Duodenal mucosa (tissue), 2 donors: Measurements from ENCODE around the gene ENO2.

ENCODE experiments used
- H3K27ac ChIP-seq: one replicate; pipeline ENCODE4 v1.7.0; 2013; ENCODE audit warnings: low read depth, low read length
- H3K27me3 ChIP-seq, 2 donors: one replicate each; pipeline ENCODE4 v1.7.0; 2013; ENCODE audit warnings: low read length in 2 of 2, control low read depth in 1 of 2; ENCODE audit not compliant: insufficient read depth in 2 of 2, control insufficient read depth in 1 of 2
- H3K36me3 ChIP-seq, 2 donors: one replicate each; pipeline ENCODE4 v1.7.0; 2013; ENCODE audit warnings: low read length in 2 of 2, control low read depth in 1 of 2; ENCODE audit not compliant: insufficient read depth in 2 of 2, control insufficient read depth in 1 of 2
- H3K4me1 ChIP-seq, 2 donors: one replicate each; pipeline ENCODE4 v1.7.0; 2013; ENCODE audit warnings: low read length in 2 of 2, control low read depth in 1 of 2; ENCODE audit not compliant: insufficient read depth in 2 of 2, control insufficient read depth in 1 of 2
- H3K4me3 ChIP-seq, 2 donors: one replicate each; pipeline ENCODE4 v1.7.0; 2013; ENCODE audit warnings: low read length in 2 of 2, low read depth in 1 of 2
- H3K9ac ChIP-seq, 2 donors: one replicate each; pipeline ENCODE4 v1.7.0; 2013; ENCODE audit warnings: low read length in 2 of 2, low read depth in 1 of 2
- H3K9me3 ChIP-seq, 2 donors: one replicate each; pipeline ENCODE4 v1.7.0; 2013; ENCODE audit warnings: low read length in 2 of 2, control low read depth in 1 of 2; ENCODE audit not compliant: control insufficient read depth in 1 of 2

The ENO2 gene

DNA sequence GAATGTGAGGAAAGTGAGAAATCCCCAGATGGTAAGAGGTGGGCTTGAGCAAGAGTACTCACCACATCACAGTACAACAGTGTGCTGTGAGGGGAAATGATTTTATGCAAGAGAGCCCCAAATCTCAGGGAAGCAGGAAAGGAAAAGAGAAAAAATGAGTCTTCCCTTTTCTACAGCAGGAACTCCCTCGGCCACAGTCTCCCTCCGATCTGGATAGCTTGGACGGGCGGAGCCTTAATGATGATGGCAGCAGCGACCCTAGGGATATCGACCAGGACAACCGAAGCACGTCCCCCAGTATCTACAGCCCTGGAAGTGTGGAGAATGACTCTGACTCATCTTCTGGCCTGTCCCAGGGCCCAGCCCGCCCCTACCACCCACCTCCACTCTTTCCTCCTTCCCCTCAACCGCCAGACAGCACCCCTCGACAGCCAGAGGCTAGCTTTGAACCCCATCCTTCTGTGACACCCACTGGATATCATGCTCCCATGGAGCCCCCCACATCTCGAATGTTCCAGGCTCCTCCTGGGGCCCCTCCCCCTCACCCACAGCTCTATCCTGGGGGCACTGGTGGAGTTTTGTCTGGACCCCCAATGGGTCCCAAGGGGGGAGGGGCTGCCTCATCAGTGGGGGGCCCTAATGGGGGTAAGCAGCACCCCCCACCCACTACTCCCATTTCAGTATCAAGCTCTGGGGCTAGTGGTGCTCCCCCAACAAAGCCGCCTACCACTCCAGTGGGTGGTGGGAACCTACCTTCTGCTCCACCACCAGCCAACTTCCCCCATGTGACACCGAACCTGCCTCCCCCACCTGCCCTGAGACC lies 21.2 kb downstream of the ENO2 start:
- Histone ChIP-seq H3K36me3 (peaks cover 8 to 46% of the 10 kb centered on the region in 2 donors), H3K4me1 (peaks cover 14 to 31% of the 10 kb centered on the region in 2 donors), H3K9me3 (no peaks in the 10 kb centered on the region), H3K27me3 (no peaks in the 10 kb centered on the region), H3K27ac (no peak overlapping the region), H3K9ac (no peak overlapping the region), H3K4me3 (no peak overlapping the region)

DNA sequence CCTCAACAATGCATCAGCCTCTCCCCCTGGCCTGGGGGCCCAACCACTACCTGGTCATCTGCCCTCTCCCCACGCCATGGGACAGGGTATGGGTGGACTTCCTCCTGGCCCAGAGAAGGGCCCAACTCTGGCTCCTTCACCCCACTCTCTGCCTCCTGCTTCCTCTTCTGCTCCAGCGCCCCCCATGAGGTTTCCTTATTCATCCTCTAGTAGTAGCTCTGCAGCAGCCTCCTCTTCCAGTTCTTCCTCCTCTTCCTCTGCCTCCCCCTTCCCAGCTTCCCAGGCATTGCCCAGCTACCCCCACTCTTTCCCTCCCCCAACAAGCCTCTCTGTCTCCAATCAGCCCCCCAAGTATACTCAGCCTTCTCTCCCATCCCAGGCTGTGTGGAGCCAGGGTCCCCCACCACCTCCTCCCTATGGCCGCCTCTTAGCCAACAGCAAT lies 21.8 kb downstream of the ENO2 start:
- Histone ChIP-seq H3K36me3 (peaks cover 12 to 53% of the 10 kb centered on the region in 2 donors), H3K4me3 (no peak overlapping the region), H3K9me3 (no peaks in the 10 kb centered on the region), H3K4me1 (peaks cover 10 to 26% of the 10 kb centered on the region in 2 donors), H3K9ac (no peak overlapping the region), H3K27ac (no peak overlapping the region), H3K27me3 (no peaks in the 10 kb centered on the region)

DNA sequence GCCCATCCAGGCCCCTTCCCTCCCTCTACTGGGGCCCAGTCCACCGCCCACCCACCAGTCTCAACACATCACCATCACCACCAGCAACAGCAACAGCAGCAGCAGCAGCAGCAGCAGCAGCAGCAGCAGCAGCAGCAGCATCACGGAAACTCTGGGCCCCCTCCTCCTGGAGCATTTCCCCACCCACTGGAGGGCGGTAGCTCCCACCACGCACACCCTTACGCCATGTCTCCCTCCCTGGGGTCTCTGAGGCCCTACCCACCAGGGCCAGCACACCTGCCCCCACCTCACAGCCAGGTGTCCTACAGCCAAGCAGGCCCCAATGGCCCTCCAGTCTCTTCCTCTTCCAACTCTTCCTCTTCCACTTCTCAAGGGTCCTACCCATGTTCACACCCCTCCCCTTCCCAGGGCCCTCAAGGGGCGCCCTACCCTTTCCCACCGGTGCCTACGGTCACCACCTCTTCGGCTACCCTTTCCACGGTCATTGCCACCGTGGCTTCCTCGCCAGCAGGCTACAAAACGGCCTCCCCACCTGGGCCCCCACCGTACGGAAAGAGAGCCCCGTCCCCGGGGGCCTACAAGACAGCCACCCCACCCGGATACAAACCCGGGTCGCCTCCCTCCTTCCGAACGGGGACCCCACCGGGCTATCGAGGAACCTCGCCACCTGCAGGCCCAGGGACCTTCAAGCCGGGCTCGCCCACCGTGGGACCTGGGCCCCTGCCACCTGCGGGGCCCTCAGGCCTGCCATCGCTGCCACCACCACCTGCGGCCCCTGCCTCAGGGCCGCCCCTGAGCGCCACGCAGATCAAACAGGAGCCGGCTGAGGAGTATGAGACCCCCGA lies 22.5 kb downstream of the ENO2 start:
- Histone ChIP-seq H3K4me3 (peak overlapping the region; percentile 79 to 81), H3K9ac (peak overlapping the region; percentile 78 to 82), H3K36me3 (peaks cover 17 to 58% of the 10 kb centered on the region in 2 donors), H3K4me1 (peaks cover 10 to 25% of the 10 kb centered on the region in 2 donors), H3K27me3 (no peaks in the 10 kb centered on the region), H3K27ac (peak overlapping the region; percentile 88), H3K9me3 (no peaks in the 10 kb centered on the region)

DNA sequence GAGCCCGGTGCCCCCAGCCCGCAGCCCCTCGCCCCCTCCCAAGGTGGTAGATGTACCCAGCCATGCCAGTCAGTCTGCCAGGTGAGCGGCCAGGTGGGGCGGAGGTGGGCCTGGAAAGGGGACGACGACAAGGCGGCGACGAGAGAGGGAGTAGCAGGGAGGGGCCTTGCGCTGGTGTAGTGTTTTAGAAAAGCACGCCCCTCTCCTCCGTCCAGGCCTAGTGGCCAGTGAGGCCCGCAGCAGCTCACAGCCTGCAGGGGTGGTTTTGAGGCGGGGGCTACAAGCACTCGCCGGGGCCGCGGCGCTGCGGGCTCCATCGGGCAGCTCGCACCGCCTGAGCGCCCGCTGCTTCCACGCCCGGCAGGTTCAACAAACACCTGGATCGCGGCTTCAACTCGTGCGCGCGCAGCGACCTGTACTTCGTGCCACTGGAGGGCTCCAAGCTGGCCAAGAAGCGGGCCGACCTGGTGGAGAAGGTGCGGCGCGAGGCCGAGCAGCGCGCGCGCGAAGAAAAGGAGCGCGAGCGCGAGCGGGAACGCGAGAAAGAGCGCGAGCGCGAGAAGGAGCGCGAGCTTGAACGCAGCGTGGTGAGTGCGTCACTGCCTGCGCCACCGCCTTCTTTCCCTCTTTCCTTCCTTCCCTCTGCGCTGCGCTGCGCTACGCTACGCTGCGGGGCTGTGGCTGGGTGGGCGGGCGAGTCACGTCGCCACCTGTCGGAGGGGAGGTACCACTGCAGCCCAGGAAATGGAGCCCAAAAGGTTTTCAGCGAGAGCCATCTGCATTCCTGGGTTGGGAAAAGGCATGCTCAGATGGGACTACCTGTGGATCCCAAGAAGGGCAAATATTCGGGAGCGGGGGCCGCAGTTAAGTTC lies 23.3 kb downstream of the ENO2 start:
- Histone ChIP-seq H3K27ac (peak overlapping the region; percentile 88), H3K4me3 (peak overlapping the region; percentile 79 to 81), H3K9me3 (no peaks in the 10 kb centered on the region), H3K27me3 (no peaks in the 10 kb centered on the region), H3K36me3 (peaks cover 17 to 58% of the 10 kb centered on the region in 2 donors), H3K4me1 (peaks cover 10 to 27% of the 10 kb centered on the region in 2 donors), H3K9ac (peak overlapping the region; percentile 78 to 82)

DNA sequence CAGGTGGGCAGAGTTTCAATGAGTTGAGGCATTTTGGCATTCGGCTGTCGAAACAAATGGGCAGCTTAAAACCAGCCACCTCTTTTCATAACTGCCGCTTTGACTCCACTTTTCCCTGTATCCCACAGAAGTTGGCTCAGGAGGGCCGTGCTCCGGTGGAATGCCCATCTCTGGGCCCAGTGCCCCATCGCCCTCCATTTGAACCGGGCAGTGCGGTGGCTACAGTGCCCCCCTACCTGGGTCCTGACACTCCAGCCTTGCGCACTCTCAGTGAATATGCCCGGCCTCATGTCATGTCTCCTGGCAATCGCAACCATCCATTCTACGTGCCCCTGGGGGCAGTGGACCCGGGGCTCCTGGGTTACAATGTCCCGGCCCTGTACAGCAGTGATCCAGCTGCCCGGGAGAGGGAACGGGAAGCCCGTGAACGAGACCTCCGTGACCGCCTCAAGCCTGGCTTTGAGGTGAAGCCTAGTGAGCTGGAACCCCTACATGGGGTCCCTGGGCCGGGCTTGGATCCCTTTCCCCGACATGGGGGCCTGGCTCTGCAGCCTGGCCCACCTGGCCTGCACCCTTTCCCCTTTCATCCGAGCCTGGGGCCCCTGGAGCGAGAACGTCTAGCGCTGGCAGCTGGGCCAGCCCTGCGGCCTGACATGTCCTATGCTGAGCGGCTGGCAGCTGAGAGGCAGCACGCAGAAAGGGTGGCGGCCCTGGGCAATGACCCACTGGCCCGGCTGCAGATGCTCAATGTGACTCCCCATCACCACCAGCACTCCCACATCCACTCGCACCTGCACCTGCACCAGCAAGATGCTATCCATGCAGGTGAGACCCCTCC lies 24.2 kb downstream of the ENO2 start:
- no peak overlapping the region for H3K27ac ChIP-seq
- H3K9ac ChIP-seq = peak overlapping the region in 1 of 2 donors; percentile 82
- H3K36me3 ChIP-seq = peaks cover 17 to 52% of the 10 kb centered on the region in 2 donors
- no peaks in the 10 kb centered on the region for H3K27me3 ChIP-seq
- no peaks in the 10 kb centered on the region for H3K9me3 ChIP-seq
- H3K4me3 ChIP-seq = no peak overlapping the region
- peaks cover 10 to 31% of the 10 kb centered on the region in 2 donors for H3K4me1 ChIP-seq

DNA sequence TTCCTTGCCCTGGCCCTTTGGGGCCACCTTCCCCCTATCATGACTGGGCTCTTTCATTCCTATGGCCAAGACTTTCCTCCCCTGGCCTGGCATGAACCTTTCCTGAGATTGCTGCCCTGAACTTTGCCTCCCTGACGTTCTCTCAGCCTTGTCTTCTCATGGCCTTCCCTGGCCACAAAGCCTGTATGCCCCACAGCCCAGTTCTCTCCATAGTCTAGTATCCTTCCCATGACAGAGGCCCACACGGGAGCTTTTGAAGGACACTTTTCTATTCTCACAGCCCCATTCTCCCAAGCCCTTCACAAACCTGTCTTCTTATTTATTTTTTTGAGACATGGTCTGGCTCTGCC lies 24.8 kb downstream of the ENO2 start:
- Histone ChIP-seq H3K4me1 (peaks cover 10 to 32% of the 10 kb centered on the region in 2 donors), H3K9ac (no peak overlapping the region), H3K9me3 (no peaks in the 10 kb centered on the region), H3K27me3 (no peaks in the 10 kb centered on the region), H3K4me3 (no peak overlapping the region), H3K36me3 (peaks cover 17 to 46% of the 10 kb centered on the region in 2 donors), H3K27ac (no peak overlapping the region)

DNA sequence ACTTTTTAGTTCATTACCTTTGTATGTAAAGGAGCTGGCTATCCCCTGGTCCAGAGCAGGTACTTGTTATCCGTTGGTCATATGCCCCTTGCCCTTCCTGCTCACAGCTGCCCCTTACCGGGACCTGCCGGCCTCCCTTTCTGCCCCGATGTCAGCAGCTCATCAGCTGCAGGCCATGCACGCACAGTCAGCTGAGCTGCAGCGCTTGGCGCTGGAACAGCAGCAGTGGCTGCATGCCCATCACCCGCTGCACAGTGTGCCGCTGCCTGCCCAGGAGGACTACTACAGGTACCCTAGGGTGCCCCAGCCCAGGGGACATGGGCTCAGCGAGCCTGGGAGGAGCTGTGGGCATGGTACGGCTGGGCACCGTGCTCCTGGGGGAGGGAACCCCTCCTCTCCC lies 26.9 kb downstream of the ENO2 start:
- Histone ChIP-seq H3K27me3 (no peaks in the 10 kb centered on the region), H3K27ac (no peak overlapping the region), H3K4me3 (no peak overlapping the region), H3K9ac (peak overlapping the region in 1 of 2 donors; percentile 28), H3K9me3 (no peaks in the 10 kb centered on the region), H3K36me3 (peaks cover 9 to 25% of the 10 kb centered on the region in 2 donors), H3K4me1 (peaks cover 25 to 53% of the 10 kb centered on the region in 2 donors)

DNA sequence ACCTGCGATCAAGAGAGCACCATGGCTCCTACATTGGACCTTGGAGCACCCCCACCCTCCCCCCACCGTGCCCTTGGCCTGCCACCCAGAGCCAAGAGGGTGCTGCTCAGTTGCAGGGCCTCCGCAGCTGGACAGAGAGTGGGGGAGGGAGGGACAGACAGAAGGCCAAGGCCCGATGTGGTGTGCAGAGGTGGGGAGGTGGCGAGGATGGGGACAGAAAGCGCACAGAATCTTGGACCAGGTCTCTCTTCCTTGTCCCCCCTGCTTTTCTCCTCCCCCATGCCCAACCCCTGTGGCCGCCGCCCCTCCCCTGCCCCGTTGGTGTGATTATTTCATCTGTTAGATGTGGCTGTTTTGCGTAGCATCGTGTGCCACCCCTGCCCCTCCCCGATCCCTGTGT lies 27.4 kb downstream of the ENO2 start:
- H3K27me3 ChIP-seq = no peaks in the 10 kb centered on the region
- no peak overlapping the region for H3K27ac ChIP-seq
- peaks cover 9 to 20% of the 10 kb centered on the region in 2 donors for H3K36me3 ChIP-seq
- H3K9ac ChIP-seq = no peak overlapping the region
- peaks cover 27 to 55% of the 10 kb centered on the region in 2 donors for H3K4me1 ChIP-seq
- no peak overlapping the region for H3K4me3 ChIP-seq
- H3K9me3 ChIP-seq = no peaks in the 10 kb centered on the region

DNA sequence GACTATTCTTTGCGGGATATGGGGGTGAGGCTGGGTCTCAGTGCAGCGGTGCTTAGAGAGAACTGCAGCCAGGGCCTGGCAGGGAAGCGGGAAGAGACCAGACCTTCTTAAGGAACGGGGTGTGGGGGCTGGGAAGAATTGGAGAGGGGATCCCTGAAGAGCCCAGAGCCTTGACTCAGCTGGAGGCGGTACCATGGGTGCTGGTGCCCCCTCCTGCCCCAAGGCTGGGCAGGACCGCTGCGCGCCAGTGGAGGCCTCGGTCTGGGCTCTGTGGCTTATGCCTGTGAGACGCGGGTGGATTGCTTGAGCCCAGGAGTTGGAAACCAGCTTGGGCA lies 27.9 kb downstream of the ENO2 start:
- Histone ChIP-seq H3K36me3 (peaks cover 9 to 20% of the 10 kb centered on the region in 2 donors), H3K4me1 (peaks cover 28 to 55% of the 10 kb centered on the region in 2 donors), H3K27ac (peak overlapping the region; percentile 95), H3K9ac (no peak overlapping the region), H3K4me3 (no peak overlapping the region), H3K27me3 (no peaks in the 10 kb centered on the region), H3K9me3 (no peaks in the 10 kb centered on the region)
